HG03378 (cell line): Measurements from ENCODE around the gene TEX38.

Experiments
- ATAC-seq: cut with Tn5 transposase; IDR thresholded peaks from one replicate; pipeline ENCODE4 v1.9.1; 2021; ENCODE audit warnings: mild to moderate bottlenecking, moderate library complexity; ENCODE audit not compliant: unreplicated experiment

TEX38 gene

DNA sequence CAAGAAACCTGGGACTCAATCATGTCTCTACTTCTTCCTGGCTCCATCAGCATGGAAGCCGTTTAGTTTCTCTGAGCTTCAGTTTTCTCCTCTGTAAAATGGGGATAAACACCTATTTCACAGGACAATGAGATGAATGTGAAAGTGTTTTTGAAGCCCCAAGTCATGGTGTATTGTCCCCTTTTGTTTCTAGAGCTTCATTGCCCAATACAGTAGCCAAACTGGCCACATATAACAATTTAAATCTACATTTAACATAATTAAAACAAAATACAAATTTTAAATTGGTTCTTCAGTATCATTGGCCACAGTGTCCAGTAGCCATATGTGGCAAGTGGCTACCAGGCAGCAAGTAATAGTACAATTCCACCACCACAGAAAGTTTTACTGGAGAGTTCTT, 49.5 kb downstream of the TEX38 start:
- ATAC-seq, result no peak

- ATAC-seq, result no peak
Observed at GRCh38 chr1:46721686-46722205, 50.1 kb downstream of the TEX38 start.
